GM12878 (cell line): ENCODE measurements around the gene CLPTM1L. TPM values are rescaled to one million over a fixed set of nuclear protein-coding genes. Genes with fewer than 3 reads are reported as not detected.
"Not testable (repeated sequence)": the region's sequence is repeated elsewhere in the genome, so short reads cannot be mapped to it uniquely, and the experiment has no call there.

Experiments
- ATAC-seq: fragments of 200-7000 bp; cut with Tn5 transposase; 3 replicates; pipeline ENCODE4 v1.9.1; 2020; ENCODE audit warnings: mild to moderate bottlenecking, moderate library complexity
- BruUV-seq: library from RNA; stranded (reverse); fragments of 400-500 nt; replicated peaks from 2 replicates; lab custom pipeline; 2021; lab: Mats Ljungman, UMichigan
- CTCF ChIA-PET: fragments of 300-600 bp; sonication (Branson Sonifier 250); formaldehyde crosslinking; extraction: SDS; loops from one replicate; lab custom pipeline; 2021; ENCODE audit warnings: inconsistent platforms; lab: Yijun Ruan, JAX
- POLR2A ChIA-PET: fragments of 350-600 bp; formaldehyde crosslinking; extraction: SDS; loops from one replicate; lab custom pipeline; 2021; ENCODE audit warnings: inconsistent platforms; lab: Charles Lee
- RAD21 ChIA-PET: fragments of 300-600 bp; sonication (Branson Sonifier 250); formaldehyde crosslinking; loops from one replicate; lab custom pipeline; 2023; ENCODE audit warnings: antibody characterized with exemption; ENCODE audit not compliant: unreplicated experiment; lab: Charles Lee
- SMC1A ChIA-PET: fragments of 300-600 bp; sonication (Branson Sonifier 250); formaldehyde crosslinking; loops from one replicate; lab custom pipeline; 2023; ENCODE audit not compliant: unreplicated experiment, uncharacterized antibody; lab: Charles Lee
- DNase-seq: peaks from one replicate; pipeline ENCODE4 v3.0.0-alpha.2; 2011; ENCODE audit warnings: low read depth, low spot score
- FAIRE-seq: peaks from 3 replicates; lab custom pipeline; 2011; peaks lifted over from hg19 to GRCh38; lab: Jason Lieb, UNC
- H2AFZ ChIP-seq: 2 replicates; pipeline ENCODE4 v1.6.0; 2011; ENCODE audit warnings: low read depth, low read length, control low read depth; ENCODE audit not compliant: control insufficient read depth
- H3K27ac ChIP-seq: 2 replicates; pipeline ENCODE4 v1.5.1; 2011; ENCODE audit warnings: control low read depth; ENCODE audit not compliant: control insufficient read depth, insufficient read depth
- H3K27me3 ChIP-seq, 2 experiments: replicated peaks in 1 of 2; 2 replicates each; pipeline versions ENCODE4 v1.6.0 to v1.6.1; 2011; ENCODE audit warnings: low read length in 1 of 2; ENCODE audit not compliant: control insufficient read depth in 2 of 2, insufficient read depth in 2 of 2
- H3K36me3 ChIP-seq, 2 experiments: 2 replicates each; pipeline ENCODE4 v1.5.1; 2011; ENCODE audit warnings: low read length in 1 of 2; ENCODE audit not compliant: control insufficient read depth in 2 of 2, insufficient read depth in 2 of 2
- H3K4me1 ChIP-seq: 2 replicates; pipeline ENCODE4 v1.6.1; 2011; ENCODE audit warnings: mild to moderate bottlenecking, low read length, moderate library complexity, mixed read lengths; ENCODE audit not compliant: control insufficient read depth, insufficient read depth
- H3K4me2 ChIP-seq: 2 replicates; pipeline ENCODE4 v1.6.0; 2011; ENCODE audit warnings: control low read depth; ENCODE audit not compliant: control insufficient read depth, insufficient read depth
- H3K4me3 ChIP-seq: fragments of 200-600 bp; sonication (generic); 2 replicates; pipeline ENCODE4 v1.5.1; 2016
- H3K79me2 ChIP-seq: 2 replicates; pipeline ENCODE4 v1.6.0; 2011; ENCODE audit warnings: low read length; ENCODE audit not compliant: control insufficient read depth, insufficient read depth
- H3K9ac ChIP-seq: 2 replicates; pipeline ENCODE4 v1.8.0; 2011; ENCODE audit warnings: low read length, control low read depth, mixed read lengths; ENCODE audit not compliant: control insufficient read depth, insufficient read depth
- H3K9me3 ChIP-seq: replicated peaks from 3 replicates; pipeline ENCODE4 v1.5.1; 2011; ENCODE audit warnings: mild to moderate bottlenecking, low read length; ENCODE audit not compliant: control insufficient read depth, insufficient read depth
- H4K20me1 ChIP-seq: 2 replicates; pipeline ENCODE4 v1.6.0; 2011; ENCODE audit not compliant: control insufficient read depth, insufficient read depth
- ETV6 ChIP-seq, 2 experiments: fragments of 450-650 bp in 1 of 2; IDR thresholded peaks in 1 of 2; conservative IDR thresholded peaks in 1 of 2; 2 replicates each; pipeline ENCODE4 v1.6.1; 2014; ENCODE audit warnings: antibody characterized with exemption in 1 of 2, borderline replicate concordance in 1 of 2, low read depth in 1 of 2, mild to moderate bottlenecking in 1 of 2, moderate library complexity in 1 of 2
- HDGF ChIP-seq: fragments of 450-650 bp; IDR thresholded peaks from 2 replicates; pipeline ENCODE4 v1.6.1; 2016; ENCODE audit warnings: antibody characterized with exemption
- POLR2A ChIP-seq: IDR thresholded peaks from 2 replicates; pipeline ENCODE4 v1.6.1; 2011; ENCODE audit warnings: low read depth, mild to moderate bottlenecking, low read length
- RAD51 ChIP-seq: fragments of 450-650 bp; IDR thresholded peaks from 2 replicates; pipeline ENCODE4 v1.6.1; 2016; ENCODE audit warnings: moderate library complexity, mild to moderate bottlenecking, inconsistent platforms
- RBBP5 ChIP-seq: fragments of 200-600 bp; sonication (generic); conservative IDR thresholded peaks from 2 replicates; pipeline ENCODE4 v1.6.1; 2016
- REST ChIP-seq: IDR thresholded peaks from 2 replicates; pipeline ENCODE4 v1.6.1; 2012; ENCODE audit warnings: mild to moderate bottlenecking, low read depth, low read length
- SMC3 ChIP-seq: IDR thresholded peaks from 2 replicates; pipeline ENCODE4 v1.6.1; 2011; ENCODE audit warnings: low read length, improper control_type of control experiment, borderline replicate concordance
- SUPT20H ChIP-seq: IDR thresholded peaks from 2 replicates; pipeline ENCODE4 v1.6.1; 2011; ENCODE audit warnings: low read depth, mild to moderate bottlenecking, low read length, moderate library complexity, borderline replicate concordance; ENCODE audit not compliant: control insufficient read depth
- TBL1XR1 ChIP-seq: IDR thresholded peaks from 2 replicates; pipeline ENCODE4 v1.6.1; 2012; ENCODE audit warnings: low read depth, low read length, improper control_type of control experiment
- WGBS: methylation state at CpG from one replicate; pipeline ENCODE4 v1.1.6; 2016; ENCODE audit warnings: low lambda C conversion rate; ENCODE audit not compliant: insufficient replicate concordance, insufficient coverage; ENCODE audit errors: missing lambda C conversion rate; 5-methylcytosine and 5-hydroxymethylcytosine counted together
- in situ Hi-C: fragments of 300-500 bp; cut with MboI; formaldehyde crosslinking; loops from 9 replicates; pipeline ENCODE4 v1.14.3; 2018; ENCODE audit warnings: mixed read lengths
- intact Hi-C: fragments of 100-400 bp; cut with micrococcal nuclease; formaldehyde crosslinking; loops from one replicate; pipeline ENCODE4 v1.14.2; 2022; ENCODE audit not compliant: unreplicated experiment
- polyA plus RNA-seq, 11 experiments: library from polyadenylated mRNA; depleted of rRNA in 4 of 11; unstranded in 6 of 11; stranded (reverse) in 5 of 11; fragments of >200 nt; fragmentation: Nextera tagmentation in 4 of 11; fragmentation: Illumina TruSeq in 1 of 11; extraction: Ambion mirVana in 4 of 11; extraction: Trizol in 1 of 11; gene quantifications; 1 replicate in 1 of 11; 2 replicates in 10 of 11; pipeline versions ENCODE4 v1.2.1 to v1.2.3, GENCODE V29; 2011 to 2016; ENCODE audit warnings: inconsistent platforms in 2 of 11, missing spikeins in 2 of 11, low read depth in 1 of 11
- total RNA-seq, 4 experiments: library from RNA; depleted of rRNA in 3 of 4; stranded (reverse); fragments of >200 nt in 3 of 4; fragmentation: Illumina TruSeq in 1 of 4; extraction: Trizol in 1 of 4; gene quantifications; 2 replicates each; pipeline versions ENCODE4 v1.2.1 to v1.2.3, GENCODE V29; 2013 to 2021

The CLPTM1L gene
- total and polyA plus RNA-seq, 10 of the 15 experiments (the other 5 are each of a cell fraction or from before 2014, with no cell fraction given), result 2.9 to 278 (median 135) TPM

- BruUV-seq, FAIRE-seq, H3K79me2 ChIP-seq, H3K36me3 ChIP-seq, POLR2A ChIA-PET, H3K4me2 ChIP-seq, H4K20me1 ChIP-seq, H2AFZ ChIP-seq, CTCF ChIA-PET, DNase-seq, H3K27ac ChIP-seq, H3K27me3 ChIP-seq, intact Hi-C loops, H3K9ac ChIP-seq, H3K4me1 ChIP-seq, H3K4me3 ChIP-seq, SMC1A ChIA-PET, in situ Hi-C loops, ATAC-seq, RAD21 ChIA-PET, H3K9me3 ChIP-seq: not testable (repeated sequence)
- WGBS, result 96% methylated on average over 24 of the region's 32 CpGs
Measured at GRCh38 chr5:1289559-1289958, 55.3 kb downstream of the CLPTM1L start.

GRCh38 chr5:1288439-1289335, 56.2 kb downstream of the CLPTM1L start:
- DNase-seq (no peak), FAIRE-seq (no peak), ATAC-seq (no peak)
- H3K36me3 ChIP-seq, result no peaks in the 10 kb centered on the region; a peak in 2 of 4 replicates
- H3K9me3 ChIP-seq, result peaks cover 3% of the 10 kb centered on the region; the same call in 1 of the 3 replicates
- H3K27me3 ChIP-seq, result no peaks in the 10 kb centered on the region
- H4K20me1 ChIP-seq, result no peaks in the 10 kb centered on the region
- H2AFZ ChIP-seq, result no peak overlapping the region
- ChIA-PET CTCF (no interaction called here), SMC1A (interaction anchor here (0.5 to 0.9 kb wide), 2 partner anchors 27 to 54 kb away, joined by 3 read pairs; no protein-coding TSS in a partner anchor)
- intact Hi-C loops, result no loop called here
- in situ Hi-C loops, result no loop called here
- no peak overlapping the region for H3K4me3 ChIP-seq
- BruUV-seq, result no TSS peak
- 83% methylated on average over 37 of the region's 37 CpGs for WGBS
- H3K27ac ChIP-seq, result no peak overlapping the region
- TF ChIP-seq SMC3, result no peak
- TF ChIP-seq RAD51, result no peak
- TF ChIP-seq REST, result no peak
- no peak for TF ChIP-seq TBL1XR1
- TF ChIP-seq ETV6 (conservative IDR thresholded peaks at IDR 0.05 in 1 of 2, IDR thresholded peaks at IDR 0.05 in 1 of 2; ENCODE audit: borderline replicate concordance in 1 of 2, low read depth in 1 of 2), result no peak
- no peak for TF ChIP-seq HDGF
- no peak for TF ChIP-seq RBBP5
- TF ChIP-seq SUPT20H, result no peak
- no peak for TF ChIP-seq POLR2A
- TF ChIP-seq, all 136 proteins: peak for 0
- Histone ChIP-seq H3K79me2 (no peaks in the 10 kb centered on the region), H3K9ac (no peak overlapping the region), H3K4me1 (no peaks in the 10 kb centered on the region), H3K4me2 (no peak overlapping the region)
- ChIA-PET POLR2A (no interaction called here), RAD21 (interaction anchor here (1.1 kb wide), 1 partner anchor 27 kb away, joined by 6 read pairs; no protein-coding TSS in a partner anchor)
